PC-9 (cell line): Measurements from ENCODE around the gene RBM38. TPM values are rescaled to one million over a fixed set of nuclear protein-coding genes. Genes with fewer than 3 reads are reported as not detected.

ENCODE experiments used
- BruUV-seq: library from RNA; stranded (reverse); fragments of 400-500 nt; replicated peaks from 2 replicates; lab custom pipeline; 2021; lab: Mats Ljungman, UMichigan
- CTCF ChIA-PET: fragments of 300-600 bp; sonication (Branson Sonifier 250); formaldehyde crosslinking; loops from one replicate; lab custom pipeline; 2022; ENCODE audit warnings: antibody characterized with exemption; lab: Charles Lee
- POLR2A ChIA-PET: fragments of 300-600 bp; sonication (Branson Sonifier 250); formaldehyde crosslinking; loops from one replicate; lab custom pipeline; 2022; ENCODE audit warnings: antibody characterized with exemption; ENCODE audit not compliant: unreplicated experiment; lab: Charles Lee
- DNase-seq, 2 experiments: peaks; one replicate each; pipeline versions ENCODE4 v3.0.0 to v3.0.0-alpha.2; 2015 to 2022; ENCODE audit warnings: mixed read lengths in 1 of 2
- H2AFZ ChIP-seq: fragments of 200-600 bp; sonication (generic); 2 replicates; pipeline ENCODE4 v1.8.1; 2017; ENCODE audit warnings: antibody characterized with exemption
- H3F3A ChIP-seq: fragments of 200-600 bp; sonication (generic); 2 replicates; pipeline ENCODE4 v1.8.1; 2017; ENCODE audit warnings: antibody characterized with exemption, mild to moderate bottlenecking, low read depth; ENCODE audit not compliant: insufficient read depth
- H3K27ac ChIP-seq: fragments of 200-600 bp; sonication (generic); 2 replicates; pipeline ENCODE4 v1.6.1; 2016; ENCODE audit warnings: mixed run types
- H3K27me3 ChIP-seq: fragments of 200-600 bp; sonication (generic); 2 replicates; pipeline ENCODE4 v1.6.1; 2016; ENCODE audit warnings: low read depth, mixed run types; ENCODE audit not compliant: insufficient read depth
- H3K36me3 ChIP-seq: fragments of 200-600 bp; sonication (generic); 2 replicates; pipeline ENCODE4 v1.6.1; 2016; ENCODE audit warnings: low read depth, mixed run types
- H3K4me1 ChIP-seq: fragments of 200-600 bp; sonication (generic); replicated peaks from 2 replicates; pipeline ENCODE4 v1.6.1; 2016; ENCODE audit warnings: mixed run types; ENCODE audit not compliant: insufficient read depth
- H3K4me2 ChIP-seq: fragments of 200-600 bp; sonication (generic); 2 replicates; pipeline ENCODE4 v1.6.1; 2017; ENCODE audit warnings: mixed run types
- H3K4me3 ChIP-seq: fragments of 200-600 bp; sonication (generic); 2 replicates; pipeline ENCODE4 v1.6.1; 2016; ENCODE audit warnings: mixed run types
- H3K79me2 ChIP-seq: fragments of 200-600 bp; sonication (generic); 2 replicates; pipeline ENCODE4 v1.6.1; 2017; ENCODE audit warnings: low read depth, mixed run types
- H3K9me2 ChIP-seq: fragments of 200-600 bp; sonication (generic); 2 replicates; pipeline ENCODE4 v1.8.1; 2017; ENCODE audit warnings: mild to moderate bottlenecking; ENCODE audit not compliant: insufficient read depth
- H3K9me3 ChIP-seq: fragments of 200-600 bp; sonication (generic); 2 replicates; pipeline ENCODE4 v1.8.1; 2016; ENCODE audit warnings: low read depth; ENCODE audit not compliant: insufficient read depth
- H4K20me1 ChIP-seq: fragments of 200-600 bp; sonication (generic); 2 replicates; pipeline ENCODE4 v1.8.1; 2017; ENCODE audit not compliant: insufficient read depth
- CTCF ChIP-seq: fragments of 200-600 bp; sonication (generic); conservative IDR thresholded peaks from 2 replicates; pipeline ENCODE4 v1.6.1; 2017; ENCODE audit warnings: mixed run types, antibody characterized with exemption, mild to moderate bottlenecking, moderate library complexity
- EZH2 ChIP-seq: fragments of 200-600 bp; sonication (generic); IDR thresholded peaks from 2 replicates; pipeline ENCODE4 v1.8.0; 2017; ENCODE audit warnings: antibody characterized with exemption, low read depth
- intact Hi-C: fragments of 100-400 bp; cut with micrococcal nuclease; formaldehyde crosslinking; loops from one replicate; pipeline ENCODE4 v1.10.0; 2022; ENCODE audit not compliant: unreplicated experiment
- total RNA-seq: library from RNA; stranded (reverse); gene quantifications from 2 replicates; pipeline ENCODE4 v1.2.3, GENCODE V29; 2021

The RBM38 gene
- total RNA-seq, 1 experiment from 2014 or later: 25.6 TPM

DNA sequence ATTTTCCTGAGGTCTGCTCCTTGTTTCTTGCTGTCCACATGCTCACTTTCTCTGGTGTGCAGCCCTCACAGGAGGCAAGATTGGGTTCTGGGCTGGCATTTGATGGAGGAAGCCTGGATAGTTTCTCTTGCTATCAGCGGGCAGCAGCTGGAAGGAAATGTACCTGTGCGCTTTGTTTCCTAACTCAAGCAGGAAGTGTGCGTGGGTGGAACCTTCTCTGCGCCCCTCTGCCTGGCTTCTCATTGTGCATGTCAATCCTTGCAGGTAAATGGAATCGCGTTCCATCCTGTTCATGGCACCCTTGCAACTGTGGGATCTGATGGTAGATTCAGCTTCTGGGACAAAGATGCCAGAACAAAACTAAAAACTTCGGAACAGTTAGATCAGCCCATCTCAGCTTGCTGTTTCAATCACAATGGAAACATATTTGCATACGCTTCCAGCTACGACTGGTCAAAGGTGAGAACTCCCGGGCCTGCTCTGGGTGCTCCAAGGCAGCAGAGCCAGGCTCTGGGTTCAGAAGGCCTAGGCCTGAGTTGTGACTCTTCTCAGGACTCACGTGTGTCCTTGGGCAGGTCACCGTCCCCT, 16.8 kb upstream of the RBM38 start:
- Histone ChIP-seq H3K36me3 (peaks cover 50% of the 10 kb centered on the region), H3K4me3 (no peak overlapping the region), H4K20me1 (peaks cover 10% of the 10 kb centered on the region), H3K9me2 (no peaks in the 10 kb centered on the region), H3F3A (peaks cover 21% of the 10 kb centered on the region; the same call in 1 of the 2 replicates), H3K27ac (no peak overlapping the region), H3K4me2 (no peak overlapping the region), H3K9me3 (no peaks in the 10 kb centered on the region), H2AFZ (no peak overlapping the region), H3K27me3 (no peaks in the 10 kb centered on the region), H3K79me2 (no peaks in the 10 kb centered on the region), H3K4me1 (no peaks in the 10 kb centered on the region)
- no peak for DNase-seq
- ChIA-PET POLR2A (no interaction called here), CTCF (interaction anchor here (0.6 kb wide), 1 partner anchor 733 kb away, joined by 8 read pairs; no protein-coding TSS in a partner anchor)
- BruUV-seq: no TSS peak
- TF ChIP-seq CTCF (no peak), EZH2 (no peak)
- intact Hi-C loops: no loop called here

- CTCF ChIA-PET: interaction anchor here (0.6 kb wide), 2 partner anchors 119 to 734 kb away, joined by 8 to 9 read pairs; no protein-coding TSS in a partner anchor
- H3K36me3 ChIP-seq: peaks cover 44% of the 10 kb centered on the region
- H2AFZ ChIP-seq: no peak overlapping the region
Measured at GRCh38 chr20:57374931-57375651, 16.1 kb upstream of the RBM38 start.

More at GRCh38 chr20:57374931-57375651, 16.1 kb upstream of the RBM38 start:
- H3K27me3 ChIP-seq: no peaks in the 10 kb centered on the region
- intact Hi-C loops: no loop called here
- TF ChIP-seq CTCF: no peak
- TF ChIP-seq EZH2: no peak
- H3F3A ChIP-seq: peaks cover 27% of the 10 kb centered on the region
- no peaks in the 10 kb centered on the region for H3K4me1 ChIP-seq
- no TSS peak for BruUV-seq
- H3K4me2 ChIP-seq: no peak overlapping the region
- no peaks in the 10 kb centered on the region for H3K9me2 ChIP-seq
- H3K9me3 ChIP-seq: no peaks in the 10 kb centered on the region
- POLR2A ChIA-PET: no interaction called here
- no peak overlapping the region for H3K4me3 ChIP-seq
- H3K27ac ChIP-seq: no peak overlapping the region
- H3K79me2 ChIP-seq: no peaks in the 10 kb centered on the region
- DNase-seq: no peak
- H4K20me1 ChIP-seq: peaks cover 14% of the 10 kb centered on the region
